Esophagus muscularis mucosa (tissue), 4 donors: ENCODE data around the gene GFOD1. TPM values are rescaled to one million over a fixed set of nuclear protein-coding genes. Genes with fewer than 3 reads are reported as not detected.
A peak's percentile ranks its signal among the peaks of the same experiment; 100 is the strongest.

ENCODE experiments used
- DNase-seq: peaks from one replicate; pipeline ENCODE4 v3.0.0-alpha.2; 2017; ENCODE audit errors: extremely low spot score
- H3K27ac ChIP-seq, 4 donors: fragments of 200-600 bp; sonication (generic); replicated peaks in 1 of 4; 1 replicate in 3 of 4; 2 replicates in 1 of 4; pipeline ENCODE4 v1.5.1; 2016 to 2019; ENCODE audit warnings: mild to moderate bottlenecking in 1 of 4
- H3K27me3 ChIP-seq, 4 donors: fragments of 200-600 bp; sonication (generic); one replicate each; pipeline versions ENCODE4 v1.5.1 to v1.6.0; 2016 to 2019
- H3K36me3 ChIP-seq, 4 donors: fragments of 200-600 bp; sonication (generic); one replicate each; pipeline ENCODE4 v1.5.1; 2016 to 2019
- H3K4me1 ChIP-seq, 4 donors: fragments of 200-600 bp; sonication (generic); one replicate each; pipeline ENCODE4 v1.5.1; 2016 to 2019
- H3K4me3 ChIP-seq, 4 donors: fragments of 200-600 bp; sonication (generic); 1 replicate in 2 of 4; 2 replicates in 2 of 4; pipeline ENCODE4 v1.5.1; 2016 to 2019; ENCODE audit warnings: mild to moderate bottlenecking in 4 of 4, moderate library complexity in 1 of 4
- H3K9me3 ChIP-seq, 4 donors: fragments of 200-600 bp; sonication (generic); 1 replicate in 3 of 4; 2 replicates in 1 of 4; pipeline ENCODE4 v1.5.1; 2016 to 2019
- CTCF ChIP-seq, 3 experiments: fragments of 200-600 bp in 2 of 3; fragments of 450-650 bp in 1 of 3; sonication (generic) in 2 of 3; IDR thresholded peaks; one replicate each; pipeline ENCODE4 v1.5.1; 2017 to 2019; ENCODE audit warnings: antibody characterized with exemption in 3 of 3, mild to moderate bottlenecking in 2 of 3, moderate library complexity in 1 of 3
- EP300 ChIP-seq: sonication (generic); formaldehyde crosslinking; IDR thresholded peaks from one replicate; pipeline ENCODE4 v1.6.1; 2017; ENCODE audit warnings: antibody characterized with exemption
- POLR2A ChIP-seq: fragments of 450-650 bp; IDR thresholded peaks from one replicate; pipeline ENCODE4 v1.6.1; 2017; ENCODE audit warnings: antibody characterized with exemption, moderate library complexity, mild to moderate bottlenecking, low read depth
- POLR2AphosphoS5 ChIP-seq, 2 donors: sonication (generic); formaldehyde crosslinking; IDR thresholded peaks; one replicate each; pipeline ENCODE4 v1.6.1; 2017; ENCODE audit warnings: antibody characterized with exemption in 2 of 2
- WGBS: methylation state at CpG from one replicate; pipeline ENCODE4 v1.1.5; 2018; 5-methylcytosine and 5-hydroxymethylcytosine counted together
- intact Hi-C: fragments of 100-400 bp; cut with DNase I; formaldehyde crosslinking; loops from one replicate; pipeline ENCODE4 v1.15.1; 2023
- total RNA-seq, 4 donors: library from RNA; depleted of rRNA; stranded (reverse); fragments of >200 nt; gene quantifications; one replicate each; pipeline versions ENCODE4 v1.1.0 to v1.2.1, GENCODE V29; 2016

GFOD1 gene
- total RNA-seq, 4 donors from 2014 or later = 21.7 to 34.5 (median 25.8) TPM

- TF ChIP-seq EP300 = no peak
- no peak for TF ChIP-seq POLR2AphosphoS5 (IDR thresholded peaks at IDR 0.05)
- no peak for TF ChIP-seq CTCF (IDR thresholded peaks at IDR 0.05)
- TF ChIP-seq POLR2A = no peak
- 80% methylated on average over 9 of the region's 9 CpGs for WGBS
- intact Hi-C loops = no loop called here
- Histone ChIP-seq H3K27me3 (no peaks in the 10 kb centered on the region), H3K9me3 (no peaks in the 10 kb centered on the region), H3K27ac (peak overlapping the region in 3 of 4 donors; percentile 39 to 42 (median 41)), H3K4me1 (peaks cover 58 to 75% (median 63%) of the 10 kb centered on the region in 4 donors), H3K4me3 (no peak overlapping the region), H3K36me3 (no peaks in the 10 kb centered on the region)
- no peak for DNase-seq
Measured at GRCh38 chr6:13412639-13413465, 74.5 kb downstream of the GFOD1 start.

GRCh38 chr6:13412211-13412610 lies 75.2 kb downstream of the GFOD1 start:
- TF ChIP-seq CTCF (IDR thresholded peaks at IDR 0.05) (no peak), POLR2A (no peak), EP300 (no peak), POLR2AphosphoS5 (IDR thresholded peaks at IDR 0.05) (no peak)
- Histone ChIP-seq H3K4me1 (peaks cover 64 to 73% (median 67%) of the 10 kb centered on the region in 4 donors), H3K27ac (peak overlapping the region in 2 of 4 donors; percentile 18 to 40), H3K9me3 (no peaks in the 10 kb centered on the region), H3K36me3 (no peaks in the 10 kb centered on the region), H3K27me3 (no peaks in the 10 kb centered on the region), H3K4me3 (no peak overlapping the region)
- WGBS = 89% methylated on average over 5 of the region's 5 CpGs
- no peak for DNase-seq
- intact Hi-C loops = no loop called here

- H3K9me3 ChIP-seq = no peaks in the 10 kb centered on the region
- no peak for TF ChIP-seq POLR2A
- TF ChIP-seq CTCF (IDR thresholded peaks at IDR 0.05) = no peak
- TF ChIP-seq POLR2AphosphoS5 (IDR thresholded peaks at IDR 0.05) = no peak
- TF ChIP-seq EP300 = no peak
- H3K36me3 ChIP-seq = no peaks in the 10 kb centered on the region
- 88% methylated on average over 8 of the region's 8 CpGs for WGBS
- intact Hi-C loops = no loop called here
- H3K4me3 ChIP-seq = no peak overlapping the region
- H3K27ac ChIP-seq = peak overlapping the region in 3 of 4 donors; percentile 3 to 40 (median 21)
- H3K27me3 ChIP-seq = no peaks in the 10 kb centered on the region
- H3K4me1 ChIP-seq = peaks cover 71 to 79% (median 74%) of the 10 kb centered on the region in 4 donors
- no peak for DNase-seq
Measured at GRCh38 chr6:13411484-13411883, 75.9 kb downstream of the GFOD1 start.

- Histone ChIP-seq H3K4me3 (no peak overlapping the region), H3K27me3 (no peaks in the 10 kb centered on the region), H3K4me1 (peaks cover 84 to 94% (median 87%) of the 10 kb centered on the region in 4 donors), H3K9me3 (no peaks in the 10 kb centered on the region), H3K36me3 (no peaks in the 10 kb centered on the region), H3K27ac (peak overlapping the region in 2 of 4 donors; percentile 7 to 21)
- intact Hi-C loops = no loop called here
- no peak for TF ChIP-seq POLR2A
- no peak for TF ChIP-seq EP300
- no peak for TF ChIP-seq CTCF (IDR thresholded peaks at IDR 0.05)
- TF ChIP-seq POLR2AphosphoS5 (IDR thresholded peaks at IDR 0.05) = no peak
- DNase-seq = no peak
- 71% methylated on average over 2 of the region's 2 CpGs for WGBS
Measured at GRCh38 chr6:13409991-13410390, 77.4 kb downstream of the GFOD1 start.
